Measurements from ENCODE around the gene DARS1.

The DARS1 gene

DNA sequence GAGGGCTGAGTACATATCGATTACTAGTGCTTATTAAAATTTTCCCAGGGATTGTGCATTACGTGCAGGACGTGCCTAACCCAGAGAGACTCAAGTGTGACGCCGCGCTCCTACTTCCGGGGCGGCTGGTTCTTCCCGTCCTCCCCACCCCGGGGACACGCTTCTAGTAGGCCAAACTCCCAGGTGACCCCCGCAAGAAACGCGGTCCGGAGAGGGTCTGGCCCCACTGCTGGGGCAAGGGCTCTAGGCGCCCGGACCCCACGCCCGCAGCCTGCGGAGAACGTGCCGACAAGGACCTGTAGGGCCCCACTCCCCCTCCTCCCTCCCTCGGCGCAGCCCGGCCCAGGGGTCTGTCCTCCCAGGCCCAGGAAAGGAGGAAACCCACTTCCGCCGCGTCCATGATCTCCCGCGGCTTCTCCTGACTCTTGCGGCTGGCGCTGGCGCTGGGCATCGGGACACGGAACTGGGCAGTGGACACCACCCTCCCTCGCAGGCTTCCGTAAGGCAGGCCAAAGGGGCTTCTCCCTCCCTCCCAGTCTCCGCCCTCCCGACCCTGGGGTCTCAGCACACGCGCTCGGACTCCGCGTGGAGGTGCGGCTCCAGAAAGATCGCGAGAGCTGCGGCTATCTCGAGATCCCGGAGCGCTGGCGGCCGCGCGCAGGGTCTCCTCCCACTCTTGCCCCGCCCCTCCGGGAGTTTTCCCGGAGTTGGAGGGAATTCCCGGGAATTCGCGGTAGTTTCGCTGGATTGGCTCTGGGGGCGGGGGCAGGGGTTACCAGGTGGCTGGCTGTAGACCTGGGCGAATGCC, at the start of gene DARS1:
TSS of gene DARS1 (minus strand) at position 609 of the 808 bp plus-strand sequence. CDS start at position 451, 158 bp downstream.
- peak; percentile 30 to 91 (median 80) for DNase-seq

DNA sequence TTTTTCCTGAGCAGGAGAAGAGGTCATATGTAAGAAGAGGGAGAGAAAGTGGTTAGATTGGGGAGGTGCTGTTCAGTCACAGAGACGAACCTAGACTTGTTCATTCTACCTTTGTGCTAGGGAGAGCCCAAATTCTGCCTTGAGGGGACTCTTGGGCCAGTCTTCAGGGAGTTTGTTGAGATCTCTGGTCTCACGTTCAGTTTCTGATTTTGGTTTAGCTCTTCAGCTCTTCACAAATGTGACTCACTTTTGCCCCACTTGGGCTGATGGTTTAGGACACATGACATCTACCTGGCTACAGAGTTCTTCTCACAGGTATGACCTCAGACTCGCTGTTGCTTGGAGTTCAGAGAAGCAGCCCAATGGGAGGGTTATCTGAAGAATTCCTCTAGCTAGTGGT, 49.2 kb upstream of the DARS1 start:
- no peak for DNase-seq

DNA sequence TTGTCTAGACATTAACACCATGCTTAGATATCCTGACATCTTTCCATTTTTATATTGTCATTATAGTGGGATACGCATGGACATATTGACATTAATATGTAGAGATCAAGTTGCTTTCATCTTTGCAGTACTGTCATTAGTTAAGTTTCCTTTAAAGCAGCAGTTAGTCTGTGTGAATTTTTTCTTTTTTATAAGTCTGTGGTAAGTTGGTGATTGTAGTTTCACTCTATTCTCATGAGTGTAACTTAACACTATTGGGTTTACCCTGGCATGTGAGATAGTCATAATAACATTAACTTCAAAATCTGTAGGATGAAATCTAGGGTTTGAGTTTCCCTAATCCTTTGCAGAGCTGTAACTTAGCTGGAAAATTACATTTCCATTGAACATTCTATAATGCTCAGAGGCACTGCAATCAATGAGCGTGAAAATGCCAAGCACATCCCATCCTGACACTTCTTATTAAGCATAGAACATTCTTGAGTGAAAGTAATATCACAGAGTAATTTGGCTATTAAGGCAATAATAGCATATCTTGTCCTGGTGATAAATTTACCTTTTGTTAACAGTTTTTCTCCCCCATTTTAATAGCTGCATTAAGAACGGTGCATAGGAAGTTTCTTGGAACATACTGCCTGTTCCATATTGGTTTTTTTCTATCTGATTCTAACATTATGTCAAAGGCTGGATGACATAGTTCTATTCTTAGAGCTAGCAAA, 47.5 kb upstream of the DARS1 start:
- no peak for DNase-seq

DNA sequence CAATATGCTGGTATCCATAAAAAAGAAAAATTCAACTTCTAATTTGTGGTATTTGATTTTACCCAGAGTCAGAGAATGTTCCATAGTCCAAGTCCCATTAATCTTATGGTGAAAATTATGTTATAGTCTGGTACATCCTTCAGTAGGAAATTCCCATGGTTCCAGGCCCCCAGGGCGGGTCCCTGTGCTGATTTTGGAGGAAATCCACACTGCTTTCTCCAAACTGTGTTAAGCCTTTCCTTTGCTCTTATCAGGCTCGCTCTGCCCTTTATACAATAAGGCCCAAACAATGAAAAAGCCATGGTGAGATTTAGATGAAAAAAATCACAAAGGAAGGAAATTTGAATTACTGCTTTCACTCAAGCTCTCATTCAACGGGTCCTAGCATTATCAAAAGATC, 46.8 kb upstream of the DARS1 start:
- DNase-seq, result no peak

DNA sequence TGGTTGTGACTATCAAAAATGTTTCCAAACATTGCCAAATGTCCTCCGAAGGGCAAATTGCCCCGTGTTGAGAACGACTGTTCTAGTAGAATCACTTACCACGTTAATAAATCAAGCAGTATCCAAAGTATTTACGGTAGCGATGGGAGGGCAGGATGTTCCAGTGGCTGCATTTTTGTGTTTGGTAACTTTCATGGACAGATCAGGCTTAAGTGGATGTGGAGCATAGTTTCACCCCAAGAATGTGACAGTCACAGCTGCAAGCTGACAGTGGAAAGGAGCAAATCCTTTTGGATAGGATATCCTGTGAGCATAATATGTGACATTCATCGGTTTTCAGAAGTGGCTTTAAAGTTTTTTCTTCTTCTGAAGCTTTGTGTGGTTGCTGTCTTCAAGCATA, 46.3 kb upstream of the DARS1 start:
- DNase-seq, result no peak

DNA sequence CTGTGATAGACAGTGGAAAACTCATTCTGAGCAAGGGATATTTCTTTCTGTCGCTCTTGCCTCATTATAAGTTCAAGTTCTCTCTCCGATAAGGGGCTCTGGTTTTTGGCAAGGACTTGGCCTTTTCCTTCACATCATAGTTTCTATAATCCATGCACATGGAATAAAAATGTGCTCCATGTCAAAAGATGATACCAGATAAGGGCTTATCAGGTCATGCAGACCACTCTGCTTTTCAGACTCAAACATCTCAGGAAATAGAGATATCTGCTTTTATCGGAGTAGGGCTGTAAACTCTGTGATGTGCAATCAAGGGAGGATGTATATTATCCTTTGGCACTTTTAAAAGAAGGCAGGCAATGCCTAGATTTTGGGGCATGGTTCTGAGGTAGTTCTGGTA, 45.0 kb upstream of the DARS1 start:
- DNase-seq, result no peak

DNA sequence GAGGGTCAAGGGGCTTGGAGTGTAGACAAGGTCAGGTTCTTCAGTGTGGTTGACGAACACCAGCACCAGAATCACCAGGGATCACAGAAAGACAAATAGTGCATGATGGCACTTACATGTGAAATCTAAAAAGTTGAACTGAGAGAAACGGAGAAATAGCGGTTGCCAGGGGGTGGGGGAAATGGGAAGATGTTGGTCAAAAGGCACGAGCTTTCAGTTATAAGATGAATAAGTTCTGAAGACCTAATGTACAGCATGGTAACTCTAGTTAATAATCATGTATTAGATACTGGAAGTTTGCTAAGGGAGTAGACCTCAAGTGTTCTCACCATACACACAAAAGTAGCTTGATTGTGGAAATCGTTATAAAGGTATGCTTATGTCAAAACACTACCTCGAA, 43.7 kb upstream of the DARS1 start:
- DNase-seq, result no peak

DNA sequence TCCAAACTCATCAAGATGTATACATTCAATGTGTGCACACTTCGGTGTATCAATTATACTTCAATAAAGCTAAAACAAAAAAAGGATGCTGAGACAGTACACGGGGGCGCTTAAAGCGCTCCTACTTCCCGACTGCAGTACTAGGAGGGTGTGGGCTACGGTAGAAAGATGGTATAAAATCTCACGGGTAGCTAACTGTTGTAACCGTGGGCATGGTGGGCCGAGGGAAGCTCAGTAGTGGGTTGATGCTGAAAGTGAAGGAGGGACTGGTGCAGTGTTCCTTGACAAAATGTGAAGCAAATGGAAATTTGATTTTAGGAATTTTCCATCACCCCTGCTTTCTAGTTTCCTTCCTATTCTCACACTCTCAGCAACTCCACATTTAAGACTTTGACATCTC, 42.6 kb upstream of the DARS1 start:
- no peak for DNase-seq

DNA sequence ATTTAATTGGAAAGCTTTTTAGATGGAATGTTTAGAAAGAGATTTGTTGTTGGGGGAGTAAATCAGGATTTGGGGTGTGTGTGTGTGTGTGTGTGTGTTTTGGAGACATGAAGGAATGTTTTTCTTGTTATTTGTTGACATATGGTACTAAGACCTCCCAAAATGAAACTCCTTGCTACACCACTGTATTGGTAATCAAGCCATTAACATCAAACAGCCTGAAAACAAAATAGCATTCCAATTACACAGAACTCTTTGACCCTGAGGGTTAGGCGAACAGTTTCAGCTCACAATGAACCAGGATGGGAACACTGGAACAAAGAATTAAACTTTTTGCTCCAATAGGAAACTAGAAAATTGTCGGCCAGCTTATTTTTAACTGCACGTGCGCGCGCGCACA, 41.7 kb upstream of the DARS1 start:
- no peak for DNase-seq

DNA sequence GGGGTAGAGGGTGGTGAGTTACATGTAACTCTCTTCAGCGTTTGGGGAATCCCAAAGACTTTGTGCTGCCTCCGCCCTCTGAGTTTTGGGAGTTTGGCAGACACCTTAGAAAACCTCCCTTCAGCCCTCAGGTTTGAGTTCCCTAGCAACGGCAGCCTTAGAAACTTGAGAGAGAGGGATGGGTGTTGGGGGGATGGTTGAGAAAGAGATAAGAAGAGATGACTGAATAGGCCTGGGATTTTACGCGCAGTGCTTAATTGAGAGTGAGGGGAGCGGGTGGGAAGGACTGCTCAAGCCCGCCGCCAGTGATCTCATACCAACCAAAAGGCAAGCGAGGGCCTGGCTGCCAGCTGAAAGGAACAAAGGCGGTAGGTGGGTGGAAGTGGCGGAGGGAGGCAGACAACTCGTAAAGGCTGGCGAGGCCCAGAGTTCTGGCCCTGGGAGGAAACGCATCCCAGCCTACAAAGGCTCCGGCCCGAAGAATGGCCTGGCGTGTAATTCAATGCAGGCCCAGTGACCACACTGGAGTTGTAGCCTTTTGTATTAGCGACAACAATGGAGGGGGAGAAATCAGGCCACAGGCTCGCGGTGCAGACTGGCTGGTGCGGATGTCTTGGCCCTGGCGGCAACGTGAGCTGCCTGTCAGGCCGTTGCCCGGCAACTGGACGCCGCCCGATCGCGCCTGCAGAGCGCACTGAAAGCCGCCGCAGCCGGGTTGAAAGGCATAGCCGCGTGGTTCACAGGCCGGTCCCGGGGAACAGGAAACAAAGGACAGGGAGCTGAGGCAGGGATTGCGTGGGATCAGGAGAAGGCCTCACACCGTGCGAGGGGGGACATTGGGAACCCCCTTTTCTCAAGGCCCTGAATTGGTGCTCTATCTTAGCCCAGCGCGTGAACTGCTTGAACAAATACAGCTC, 39.9 kb upstream of the DARS1 start:
- peak in 55 of 56 donors; percentile 23 to 93 (median 79) for DNase-seq

DNA sequence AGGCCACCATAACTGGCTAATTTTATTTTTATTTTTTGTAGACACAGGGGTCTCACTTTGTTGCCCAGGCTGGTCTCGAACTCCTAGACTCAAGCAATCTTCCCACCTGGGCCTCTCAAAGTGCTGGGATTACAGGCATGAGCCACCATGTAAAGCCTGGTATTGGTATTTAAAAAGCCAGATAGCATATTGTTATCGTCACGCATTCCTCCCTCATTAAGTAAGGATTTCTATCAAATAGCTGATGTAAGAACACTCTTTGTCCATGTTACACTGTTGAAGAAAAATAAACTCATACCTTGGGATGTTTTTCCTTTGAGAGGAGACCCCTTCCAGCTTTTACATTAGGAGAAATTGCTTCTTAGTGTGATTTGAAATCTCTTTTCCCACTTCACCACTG, 39.2 kb upstream of the DARS1 start:
- DNase-seq, result no peak

DNA sequence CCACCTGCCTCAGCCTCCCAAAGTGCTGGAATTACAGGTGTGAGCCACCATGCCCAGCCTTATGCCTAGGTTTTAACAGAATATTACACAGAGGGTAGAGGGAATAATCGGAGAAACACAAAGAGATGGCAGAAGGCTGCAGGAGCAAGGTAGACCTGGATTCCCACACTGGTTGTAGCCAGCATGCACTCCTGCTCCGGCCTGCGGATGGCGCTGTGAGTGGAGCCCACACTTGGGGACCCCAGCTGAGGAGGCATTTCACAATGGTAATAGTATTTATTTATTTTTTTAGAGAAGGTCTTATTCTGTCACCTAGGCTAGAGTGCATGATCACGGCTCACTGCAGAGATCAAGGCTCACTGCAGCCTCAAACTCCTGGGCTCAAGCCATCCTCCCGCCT, 38.8 kb upstream of the DARS1 start:
- DNase-seq, result no peak

DNA sequence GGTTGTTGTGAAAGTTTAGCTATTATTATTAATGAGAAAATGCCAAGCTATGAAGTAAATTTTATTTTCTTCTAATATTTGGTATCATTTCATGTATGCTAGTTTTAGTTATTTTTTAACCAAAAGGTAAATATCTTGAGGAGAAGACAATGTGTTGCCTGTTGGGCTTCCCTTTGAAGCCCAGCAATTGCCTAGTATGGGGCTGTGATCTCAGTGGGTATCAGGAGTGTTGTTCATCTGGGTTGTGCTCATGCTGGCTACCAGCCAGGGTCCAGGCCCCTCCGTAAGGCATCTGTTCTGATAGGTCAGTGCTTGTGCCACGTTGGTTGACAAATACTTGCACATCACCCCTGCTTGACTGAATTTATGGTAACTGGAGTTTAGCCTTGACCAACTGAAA, 38.0 kb upstream of the DARS1 start:
- no peak for DNase-seq

DNA sequence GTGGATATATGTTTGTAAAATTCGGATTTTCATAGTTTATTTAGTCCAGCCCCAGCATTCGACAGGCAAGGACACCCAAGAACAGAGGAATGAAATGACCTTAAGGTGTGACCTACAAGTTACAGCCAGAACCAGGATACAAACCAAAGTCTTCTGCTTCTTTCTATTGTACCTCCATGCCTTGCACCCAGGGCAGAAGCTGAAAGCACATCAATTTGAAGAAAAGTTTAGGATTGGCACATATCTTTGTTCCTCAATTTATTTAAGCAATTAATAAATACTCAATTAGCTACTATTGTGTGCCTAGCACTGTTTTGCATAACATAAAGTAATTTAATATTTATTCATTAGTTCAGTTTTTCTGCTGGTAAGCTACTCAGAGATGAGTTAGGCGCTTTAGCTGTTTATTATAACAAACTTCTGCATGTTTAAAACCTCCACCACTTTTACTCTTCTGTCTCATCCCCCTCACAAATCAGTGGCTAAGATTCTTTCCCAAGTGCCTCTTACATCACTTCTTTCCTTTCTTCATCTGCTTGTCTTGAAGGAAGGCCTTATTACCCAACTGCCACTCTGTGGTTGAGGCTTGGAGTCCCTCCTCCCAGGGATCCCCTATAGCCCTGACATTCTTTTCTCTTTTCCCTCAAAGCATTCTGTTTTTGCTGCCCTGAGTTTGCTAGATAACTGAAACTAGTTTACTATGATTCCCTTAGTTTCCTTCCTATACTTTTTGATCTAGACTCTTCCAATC, 37.1 kb upstream of the DARS1 start:
- no peak for DNase-seq

DNA sequence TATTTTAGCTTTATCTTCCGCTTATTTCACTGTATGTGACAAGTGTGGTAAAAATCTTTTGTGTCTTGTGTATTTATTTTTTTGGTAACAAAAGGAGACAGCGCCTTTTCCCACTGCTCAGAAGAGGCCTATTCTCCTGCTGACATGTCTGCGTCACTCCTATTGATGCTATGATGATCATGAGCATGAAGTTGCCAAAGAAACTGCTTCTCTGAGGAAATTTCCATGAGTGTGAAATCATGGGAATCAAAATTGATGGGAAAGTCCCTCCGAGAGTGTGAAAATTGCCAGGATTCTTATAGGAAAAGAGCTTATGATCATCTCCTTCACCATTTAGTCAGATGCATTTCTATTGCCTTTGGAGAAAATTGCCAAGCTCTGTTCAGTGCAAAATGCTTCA, 36.5 kb upstream of the DARS1 start:
- DNase-seq, result peak in 2 of 56 donors; percentile 2 to 28

DNA sequence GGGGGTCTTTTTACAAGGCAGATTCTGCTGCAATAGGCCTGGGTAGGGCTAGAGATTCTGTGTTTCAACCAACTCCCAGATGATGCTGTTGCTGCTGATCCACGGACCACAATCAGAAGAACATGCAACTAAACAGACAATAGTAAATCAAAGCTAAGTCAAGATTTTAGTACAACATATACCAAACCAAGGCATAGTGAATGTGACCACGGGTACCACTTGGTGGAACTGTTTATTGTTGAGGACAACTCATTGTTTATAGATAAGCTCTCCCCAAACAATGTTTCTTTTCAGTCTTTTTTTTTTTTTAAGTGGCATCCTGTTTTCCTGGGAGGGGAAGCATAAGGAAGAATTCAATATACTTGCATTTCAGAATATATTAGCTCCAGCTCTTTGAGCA, 36.0 kb upstream of the DARS1 start:
- DNase-seq, result peak in 2 of 56 donors; percentile 5 to 33

DNA sequence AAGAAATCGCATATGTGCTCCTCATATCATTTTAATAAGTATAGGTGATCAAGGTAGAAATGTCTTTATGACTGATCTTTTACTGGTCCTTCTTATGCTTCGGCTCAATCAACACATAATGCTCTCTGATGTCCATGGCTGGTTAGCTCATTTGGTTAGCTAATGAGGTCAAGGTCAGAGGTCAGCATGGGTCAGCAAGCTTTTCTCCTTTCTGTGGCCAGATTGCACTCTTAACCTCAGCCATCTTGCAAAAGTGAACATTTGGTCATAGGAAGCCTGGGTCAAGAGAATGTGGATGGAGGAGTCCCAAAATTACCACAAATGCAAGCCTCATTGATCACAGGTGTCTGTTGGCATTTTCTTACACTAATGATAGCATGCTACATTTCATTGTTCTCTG, 35.4 kb upstream of the DARS1 start:
- DNase-seq, result no peak

DNA sequence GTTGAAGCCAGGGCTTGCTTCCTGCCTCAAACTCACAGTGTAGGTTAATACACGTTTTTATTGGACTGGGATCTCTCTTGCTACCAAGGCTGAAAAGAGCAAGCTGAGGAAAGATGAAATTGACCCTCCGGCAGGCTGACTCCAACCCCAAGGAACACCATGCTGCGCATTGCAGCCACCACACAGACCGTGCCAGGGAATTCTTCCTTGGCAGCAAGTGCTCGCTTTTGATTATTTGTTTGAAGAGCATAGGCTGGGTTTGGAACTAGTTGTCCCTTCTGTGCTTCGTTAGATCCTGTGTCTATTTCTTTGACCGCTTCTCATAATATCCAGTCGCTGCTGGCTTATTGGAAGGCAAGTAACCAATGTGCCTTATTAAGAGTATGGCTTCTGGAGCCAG, 34.4 kb upstream of the DARS1 start:
- peak in 4 of 56 donors; percentile 11 to 17 (median 12) for DNase-seq

DNA sequence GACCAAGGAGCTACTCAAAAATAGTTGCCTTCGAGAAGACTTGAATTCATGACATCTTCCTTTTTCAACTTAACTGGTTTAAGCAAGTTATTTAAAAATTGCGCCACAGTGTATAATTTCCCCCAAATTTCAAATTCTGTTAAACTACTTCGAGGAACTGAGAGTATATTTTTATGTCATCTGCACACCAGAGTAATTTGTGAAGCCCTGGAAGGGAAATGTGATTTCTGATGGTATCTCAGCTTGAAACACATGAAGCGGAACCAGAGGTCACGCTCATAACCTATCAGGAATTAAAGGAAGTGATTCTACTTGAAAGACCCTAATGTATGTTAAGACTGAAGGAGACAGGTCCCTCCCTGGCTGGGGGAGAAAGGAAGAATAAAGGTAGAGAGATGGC, 33.9 kb upstream of the DARS1 start:
- DNase-seq, result no peak

DNA sequence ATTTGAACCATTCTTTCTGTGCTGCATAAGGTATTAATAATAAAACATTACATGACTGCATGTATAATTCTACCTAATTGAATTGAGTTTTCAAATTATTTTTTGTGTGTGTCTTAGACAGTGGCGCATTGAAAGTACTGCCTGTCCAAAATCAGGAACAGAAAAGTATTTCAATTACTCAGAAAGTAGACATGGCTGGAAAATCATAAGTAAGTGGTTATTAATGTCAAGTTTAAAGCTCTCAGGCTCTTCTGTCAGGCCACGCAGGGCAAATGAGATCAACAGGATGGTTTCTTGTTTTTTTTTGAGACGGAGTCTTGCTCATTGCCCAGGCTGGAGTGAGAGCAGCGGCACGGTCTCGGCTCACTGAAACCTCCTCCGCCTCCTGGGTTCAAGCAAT, 32.4 kb upstream of the DARS1 start:
- no peak for DNase-seq

DNA sequence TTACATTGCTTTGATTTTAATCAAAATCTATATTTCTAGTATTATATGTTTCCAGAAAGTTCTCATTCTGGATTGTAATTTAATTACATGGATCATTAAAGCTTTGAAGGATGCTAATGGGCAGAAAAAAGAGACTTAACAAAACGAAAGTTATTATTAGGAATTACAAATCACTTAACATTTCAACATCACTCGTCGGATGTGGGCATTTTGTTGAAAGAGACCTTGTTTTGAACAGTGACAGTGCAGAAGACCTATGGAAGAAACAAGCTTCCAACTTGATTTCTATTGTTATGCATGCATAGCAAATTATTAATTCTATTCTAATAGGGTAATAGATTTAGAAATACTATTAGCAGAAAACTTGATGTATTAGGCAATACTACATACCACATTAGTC, 31.4 kb upstream of the DARS1 start:
- DNase-seq, result no peak
